Stimulated activated CD4-positive, alpha-beta T cell treated with anti-CD3 and anti-CD28 coated beads, Interleukin-15, amount 100 ng/mL, for 24 hours (primary cell): ENCODE data around the gene BMP10.
"Not testable (repeated sequence)": the region's sequence is repeated elsewhere in the genome, so short reads cannot be mapped to it uniquely, and the experiment has no call there.

Source experiments
- DNase-seq: peaks from one replicate; pipeline ENCODE4 v3.0.0-alpha.2; 2020

Gene BMP10, protein sequence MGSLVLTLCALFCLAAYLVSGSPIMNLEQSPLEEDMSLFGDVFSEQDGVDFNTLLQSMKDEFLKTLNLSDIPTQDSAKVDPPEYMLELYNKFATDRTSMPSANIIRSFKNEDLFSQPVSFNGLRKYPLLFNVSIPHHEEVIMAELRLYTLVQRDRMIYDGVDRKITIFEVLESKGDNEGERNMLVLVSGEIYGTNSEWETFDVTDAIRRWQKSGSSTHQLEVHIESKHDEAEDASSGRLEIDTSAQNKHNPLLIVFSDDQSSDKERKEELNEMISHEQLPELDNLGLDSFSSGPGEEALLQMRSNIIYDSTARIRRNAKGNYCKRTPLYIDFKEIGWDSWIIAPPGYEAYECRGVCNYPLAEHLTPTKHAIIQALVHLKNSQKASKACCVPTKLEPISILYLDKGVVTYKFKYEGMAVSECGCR

DNA sequence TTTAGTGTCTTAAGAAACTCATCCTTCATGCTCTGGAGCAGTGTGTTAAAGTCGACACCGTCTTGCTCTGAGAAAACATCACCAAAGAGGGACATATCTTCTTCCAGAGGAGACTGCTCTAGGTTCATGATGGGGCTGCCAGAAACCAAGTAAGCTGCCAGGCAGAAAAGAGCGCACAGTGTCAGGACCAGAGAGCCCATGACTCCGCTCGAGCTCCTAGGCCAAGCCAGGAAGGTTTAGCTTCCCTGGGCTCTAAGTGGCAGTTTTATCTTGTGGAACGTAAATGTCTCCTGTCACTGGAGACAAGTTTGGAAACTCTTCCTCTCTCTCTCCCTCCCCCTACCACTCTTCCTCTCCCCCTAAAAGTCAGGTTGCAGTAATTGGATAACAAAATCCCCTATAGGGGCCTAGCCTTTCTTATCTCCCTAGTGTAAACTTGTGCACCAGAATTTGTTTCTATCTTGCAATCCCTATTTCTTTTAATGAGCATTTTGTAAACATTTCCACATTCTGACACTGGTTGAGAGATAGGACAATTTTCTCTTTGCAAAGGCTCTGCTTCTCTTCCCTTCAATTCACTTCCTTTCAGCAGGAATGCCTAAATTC lies at the start of gene BMP10:
BMP10 (minus strand) TSS at position 239 of the 606 bp plus-strand sequence; CDS start at position 200, 39 bp downstream.
- DNase-seq = no peak

DNA sequence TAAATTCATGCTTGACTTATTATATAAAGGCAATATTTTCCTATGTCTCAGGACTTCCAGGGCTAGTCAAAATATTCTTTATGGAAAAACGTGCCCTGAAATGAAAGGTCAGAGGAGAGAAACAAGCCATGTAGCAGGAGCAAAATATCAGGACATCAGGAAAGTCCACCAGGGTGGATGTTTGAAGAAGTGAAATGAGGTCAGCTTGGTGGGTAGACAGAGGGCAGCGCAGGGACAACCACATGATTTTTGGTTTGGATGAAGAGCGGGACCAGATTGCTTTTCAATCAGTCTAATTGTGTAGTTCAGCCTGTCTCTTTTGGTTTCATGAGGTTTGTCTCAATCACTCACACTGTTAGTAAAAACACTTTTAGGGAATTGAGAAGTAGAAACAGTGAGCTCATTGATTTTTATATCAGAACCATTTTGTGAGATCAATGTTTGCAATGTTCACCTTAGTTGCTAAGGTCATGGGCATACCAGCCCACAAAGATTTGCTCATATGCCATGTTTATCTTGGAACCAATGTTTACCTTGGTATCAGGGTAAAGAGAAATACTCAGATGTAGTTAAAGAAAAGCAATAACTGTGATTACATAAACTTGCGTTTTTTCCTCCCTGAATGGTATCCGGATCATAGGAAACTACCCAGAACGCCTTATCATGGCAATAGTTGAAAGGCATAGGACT lies 49.4 kb upstream of the BMP10 start:
- DNase-seq = no peak

DNA sequence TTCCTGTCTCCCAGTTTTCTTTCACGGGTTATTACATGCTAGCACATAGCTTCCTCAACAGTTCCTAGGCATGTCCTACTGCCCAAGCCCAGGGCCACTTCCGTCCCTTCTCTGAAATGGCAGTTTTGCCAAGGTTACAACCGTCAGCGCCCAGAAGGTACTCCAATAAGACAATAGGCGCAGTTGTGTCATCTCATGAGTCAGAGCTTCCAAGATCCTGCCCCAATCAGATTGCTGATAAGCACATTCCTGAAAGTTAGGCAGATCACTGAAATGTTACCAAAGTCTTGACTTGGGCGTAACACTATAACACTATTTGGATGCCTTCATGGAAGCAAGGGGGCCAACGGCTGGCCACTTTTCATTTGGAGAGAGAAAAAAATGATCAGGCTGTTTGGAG lies 47.3 kb upstream of the BMP10 start:
- DNase-seq = no peak

DNA sequence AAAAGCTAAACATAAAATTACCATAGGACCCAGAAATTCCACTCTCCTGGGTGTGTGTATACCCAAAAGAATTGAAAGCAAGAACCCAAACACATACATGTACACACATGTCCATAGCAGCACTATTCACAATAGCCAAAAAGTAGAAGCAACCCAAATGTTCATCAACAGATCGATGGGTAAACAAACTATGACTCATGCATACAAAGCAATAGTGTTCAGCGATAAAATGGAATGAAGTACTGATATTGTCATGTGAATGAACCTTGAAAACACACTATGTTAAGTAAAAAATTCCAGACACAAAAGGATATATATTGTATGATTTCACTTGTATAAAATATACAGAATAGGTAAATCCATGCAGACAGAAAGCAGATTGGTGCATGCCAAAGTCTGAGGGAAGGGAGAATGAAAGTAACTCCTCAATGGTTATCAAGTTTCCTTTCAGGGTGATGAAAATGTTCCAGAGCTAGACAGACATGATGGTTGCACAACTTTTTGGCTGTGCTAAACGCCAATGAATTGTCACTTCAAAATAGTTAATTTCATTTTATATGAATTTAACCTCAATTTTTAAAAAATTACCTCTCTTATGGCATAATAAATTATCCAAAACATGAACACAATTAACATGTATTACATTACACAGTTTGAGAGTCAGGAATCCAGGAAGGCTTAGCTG lies 46.0 kb upstream of the BMP10 start:
- no peak for DNase-seq

DNA sequence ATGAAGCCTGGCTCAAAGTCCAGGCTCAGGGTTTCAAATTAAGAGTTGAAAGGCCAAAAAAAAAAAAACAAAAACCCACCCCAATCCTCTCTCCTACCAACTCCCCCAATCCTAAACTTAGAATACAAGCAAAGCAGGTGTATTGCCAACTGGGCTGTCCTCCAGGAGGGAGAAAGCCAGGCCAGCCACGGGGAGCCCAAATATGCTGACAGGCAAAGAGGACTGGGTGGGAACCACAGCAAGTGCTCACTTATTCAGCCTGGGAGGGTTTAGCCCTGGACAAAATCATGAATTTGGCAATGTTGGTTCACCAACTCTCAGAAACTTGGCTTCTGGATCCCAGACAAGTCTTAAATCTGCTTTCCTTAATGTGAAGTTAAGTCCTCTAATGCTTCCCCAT lies 45.0 kb upstream of the BMP10 start:
- no peak for DNase-seq

DNA sequence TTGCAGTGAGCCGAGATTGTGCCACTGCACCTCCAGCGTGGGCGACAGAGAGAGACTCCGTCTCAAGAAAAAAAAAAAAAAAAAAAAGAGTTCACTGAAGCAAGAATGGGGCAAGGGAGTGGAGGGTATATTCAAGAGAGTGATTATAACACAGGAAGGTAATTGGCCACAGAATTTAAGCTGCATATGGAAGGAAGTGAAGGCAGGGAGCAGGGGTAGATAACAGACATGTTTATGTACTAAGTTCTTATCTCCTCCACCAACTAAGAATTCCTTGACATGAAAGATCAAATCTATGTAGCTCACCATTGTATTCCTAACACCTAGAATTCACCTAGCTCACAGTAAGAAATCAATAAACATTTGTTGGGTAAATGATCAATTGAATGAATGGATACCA lies 44.2 kb upstream of the BMP10 start:
- no peak for DNase-seq

DNA sequence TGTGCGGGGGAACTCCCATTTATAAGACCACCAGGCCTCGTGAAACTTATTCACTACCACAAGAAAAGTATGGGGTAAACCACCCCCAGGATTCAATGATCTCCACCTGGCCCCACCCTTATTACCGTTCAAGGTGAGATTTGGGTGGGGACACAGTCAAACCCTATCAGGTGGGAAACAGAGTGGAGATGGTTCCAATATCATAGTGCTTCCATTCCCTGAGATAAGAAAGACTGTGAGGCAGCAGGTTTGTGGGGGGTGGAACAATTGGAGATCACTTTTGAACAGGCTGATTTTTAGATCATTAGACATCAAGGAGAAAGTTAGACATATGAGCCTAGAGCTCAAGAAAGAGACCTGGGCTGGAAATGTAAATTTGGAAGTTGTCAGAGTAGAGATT lies 42.2 kb upstream of the BMP10 start:
- no peak for DNase-seq

DNA sequence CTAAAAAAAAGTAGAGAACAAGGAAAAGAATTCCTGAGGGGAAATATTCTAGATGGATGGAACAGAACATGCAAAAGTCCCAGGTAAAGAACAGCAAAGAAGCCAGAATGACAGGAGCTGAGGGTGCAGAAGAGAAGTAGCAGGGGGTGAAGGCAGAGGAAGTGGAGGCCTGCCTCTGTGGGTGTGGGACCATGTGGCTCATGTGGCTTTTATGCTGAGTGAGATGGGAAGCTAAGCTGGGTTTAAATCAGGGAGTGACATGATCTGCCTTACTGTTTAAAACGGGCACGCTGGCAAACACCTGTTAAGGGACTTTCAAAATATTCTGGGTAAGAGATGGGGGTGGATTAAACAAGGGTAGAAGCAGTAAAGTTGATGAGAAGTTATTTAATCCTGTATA lies 41.5 kb upstream of the BMP10 start:
- peak; percentile 48 for DNase-seq

DNA sequence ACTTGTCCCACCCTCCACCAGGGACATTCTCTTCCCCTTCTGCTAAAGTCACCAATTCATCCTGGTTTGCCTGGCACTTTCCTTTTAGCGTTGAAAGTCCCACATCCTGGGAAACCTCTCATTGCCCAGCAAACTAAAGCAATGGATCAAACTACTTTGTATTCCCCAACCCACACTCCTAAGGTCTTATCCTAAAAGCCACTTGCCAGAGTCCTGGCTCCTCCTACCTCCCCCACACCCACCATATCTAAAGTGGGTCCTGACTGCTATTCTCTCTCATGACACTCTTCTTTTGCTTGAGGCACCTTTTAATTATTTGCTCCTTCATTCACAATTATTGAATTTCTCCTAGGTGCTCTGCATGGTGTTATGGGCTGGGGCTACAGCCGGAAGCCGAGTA lies 40.9 kb upstream of the BMP10 start:
- DNase-seq = no peak

DNA sequence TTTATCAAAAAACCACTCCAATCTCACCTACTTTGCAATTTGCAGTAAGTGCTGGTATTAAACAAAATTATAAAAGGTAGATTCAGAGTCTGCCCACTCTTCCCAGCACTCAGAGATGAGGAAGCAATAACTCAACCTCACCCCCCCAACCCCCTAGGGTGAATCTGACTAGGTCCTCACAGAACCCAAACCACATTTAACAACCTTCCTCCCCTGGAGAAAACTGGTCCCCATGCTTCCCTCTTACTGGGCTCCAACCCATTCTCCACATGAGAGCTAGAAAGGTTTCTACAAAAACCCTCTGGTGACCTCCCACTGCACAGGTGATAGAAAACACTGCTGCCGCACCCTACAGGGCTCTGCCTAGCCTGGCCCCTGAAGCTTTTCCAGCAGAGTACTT lies 40.5 kb upstream of the BMP10 start:
- peak; percentile 10 for DNase-seq

DNA sequence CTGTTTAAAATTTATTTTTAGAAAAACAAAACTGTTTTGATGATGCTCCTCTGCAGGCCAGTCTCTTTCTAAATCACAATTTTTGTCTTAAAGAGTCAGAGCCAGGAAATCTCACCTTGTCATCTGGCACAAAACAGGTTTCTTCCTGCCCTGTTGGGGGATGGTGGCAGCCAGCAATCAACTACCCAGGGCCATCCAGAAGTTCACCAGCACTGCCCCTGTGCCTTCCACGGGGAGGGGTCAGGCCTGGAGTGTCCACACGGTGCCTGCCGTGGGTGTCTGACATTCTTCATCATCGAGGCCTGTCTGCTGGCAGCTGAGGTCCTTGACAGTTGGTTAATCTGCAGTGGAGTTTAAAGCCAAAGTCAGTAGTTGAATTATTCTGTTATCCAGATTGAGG lies 40.0 kb upstream of the BMP10 start:
- DNase-seq = no peak

DNA sequence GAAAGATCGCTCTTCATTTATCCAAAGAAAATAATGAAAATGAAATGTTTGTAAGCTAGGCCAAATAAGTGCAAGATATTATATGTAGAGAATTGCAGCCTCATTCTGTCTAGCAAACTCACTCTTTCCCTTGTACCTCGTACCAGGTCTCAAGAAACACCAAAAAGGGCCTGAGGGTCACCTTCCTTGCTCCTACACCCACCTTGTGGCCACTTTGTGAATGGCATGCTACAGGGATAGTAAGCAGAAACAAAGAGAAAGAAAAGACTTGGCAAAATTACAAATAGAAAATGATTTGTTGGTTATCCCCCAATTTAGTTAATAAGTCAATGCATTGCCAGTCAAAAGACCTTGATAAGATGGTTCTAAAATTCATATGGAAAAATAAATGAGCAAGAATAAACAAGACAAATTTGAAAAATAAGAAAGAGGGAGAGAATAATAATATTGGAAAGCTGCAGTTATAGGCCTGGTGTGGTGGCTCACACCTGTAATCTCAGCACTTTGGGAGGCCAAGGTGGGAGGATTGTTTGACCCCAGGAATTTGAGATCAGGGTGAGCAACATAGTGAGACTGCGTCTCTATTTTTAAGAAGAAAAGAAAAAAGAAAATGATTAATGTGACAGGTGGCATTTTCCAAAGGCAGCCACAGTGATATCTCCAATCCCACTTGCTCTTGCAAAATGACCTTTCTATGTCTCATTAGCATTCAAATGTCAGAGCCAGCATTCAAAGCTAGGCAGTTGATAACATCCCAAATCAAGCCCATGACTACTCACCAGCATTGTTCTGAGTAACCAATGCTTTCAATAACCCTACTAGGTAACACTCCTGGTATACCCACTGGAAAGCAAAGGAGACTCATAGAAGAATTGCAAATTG lies 38.8 kb upstream of the BMP10 start:
- peak; percentile 85 for DNase-seq

DNA sequence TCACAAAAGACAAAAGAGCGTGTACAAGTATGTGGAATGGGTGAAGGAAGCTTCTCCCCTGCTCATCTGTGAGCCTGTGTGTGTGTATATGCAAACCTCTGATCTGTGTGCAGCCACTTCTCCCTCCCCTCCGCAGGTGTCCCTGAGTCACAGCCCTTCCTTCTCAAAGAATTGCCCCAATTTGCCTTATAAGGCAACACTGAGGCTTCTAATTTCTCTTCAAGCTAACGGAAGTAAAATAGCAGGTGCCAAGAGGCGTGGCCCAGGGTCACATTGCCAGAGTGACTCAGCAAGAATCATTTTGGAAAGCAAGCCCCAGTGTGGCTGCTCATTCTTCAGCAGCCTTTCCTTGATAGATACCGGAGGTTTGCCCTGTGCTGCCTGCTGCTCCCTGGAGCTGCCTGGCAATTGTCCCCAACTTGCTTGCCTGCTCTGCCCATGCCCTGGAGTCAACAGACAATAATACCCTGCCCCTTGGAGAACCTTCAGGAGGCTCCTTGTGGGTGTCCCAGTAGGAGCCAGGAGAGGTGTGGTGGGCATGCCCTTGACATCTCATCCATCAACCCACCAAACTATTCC lies 37.3 kb upstream of the BMP10 start:
- peak; percentile 89 for DNase-seq

DNA sequence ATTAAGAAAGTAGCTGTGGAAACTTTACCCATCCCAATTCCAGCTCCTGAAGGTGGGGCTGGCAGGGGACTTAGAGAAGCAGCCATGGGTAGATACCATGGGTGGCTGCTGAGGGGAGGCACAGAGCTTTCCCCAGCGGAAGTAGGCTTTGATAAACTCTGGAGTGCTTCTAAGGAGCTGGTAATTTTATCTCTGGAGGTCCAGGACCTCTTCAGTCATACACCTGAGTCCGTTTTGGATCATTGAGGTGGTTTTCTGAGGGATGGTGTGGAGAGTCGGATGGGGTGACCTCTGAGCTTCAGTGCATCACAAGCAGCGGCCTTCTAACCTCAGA lies 36.7 kb upstream of the BMP10 start:
- peak; percentile 13 for DNase-seq

DNA sequence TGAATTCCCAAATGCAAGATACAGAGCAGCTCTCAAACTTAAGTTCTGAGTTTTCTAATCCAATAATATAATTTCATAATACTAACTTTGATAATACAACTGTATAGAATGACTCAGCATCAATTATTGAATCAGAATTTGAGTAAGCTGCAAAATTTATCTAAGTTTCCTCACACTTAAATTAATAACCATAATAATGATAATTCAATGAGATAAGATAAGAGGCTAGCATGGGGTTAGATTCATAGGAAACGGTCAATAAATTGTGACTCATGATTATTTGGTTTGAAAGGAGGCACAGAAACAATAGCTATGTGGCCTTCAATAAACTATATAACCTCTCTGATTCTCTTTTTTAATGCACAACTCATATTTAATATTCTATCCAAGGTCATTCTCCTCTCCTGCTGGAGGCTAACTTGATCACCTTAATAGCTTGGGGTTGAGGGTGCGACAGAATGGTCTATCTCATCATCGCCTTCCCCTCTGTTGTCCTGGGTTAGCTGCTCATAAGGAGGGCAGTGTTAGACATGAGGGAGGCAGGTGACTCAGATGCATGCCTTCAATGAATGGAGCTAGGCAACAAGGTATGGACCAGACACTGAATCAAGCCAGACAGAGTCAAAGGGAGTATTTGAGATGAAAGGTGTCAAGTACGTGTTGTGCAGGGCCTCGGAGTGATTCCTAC lies 36.2 kb upstream of the BMP10 start:
- DNase-seq = peak; percentile 10

DNA sequence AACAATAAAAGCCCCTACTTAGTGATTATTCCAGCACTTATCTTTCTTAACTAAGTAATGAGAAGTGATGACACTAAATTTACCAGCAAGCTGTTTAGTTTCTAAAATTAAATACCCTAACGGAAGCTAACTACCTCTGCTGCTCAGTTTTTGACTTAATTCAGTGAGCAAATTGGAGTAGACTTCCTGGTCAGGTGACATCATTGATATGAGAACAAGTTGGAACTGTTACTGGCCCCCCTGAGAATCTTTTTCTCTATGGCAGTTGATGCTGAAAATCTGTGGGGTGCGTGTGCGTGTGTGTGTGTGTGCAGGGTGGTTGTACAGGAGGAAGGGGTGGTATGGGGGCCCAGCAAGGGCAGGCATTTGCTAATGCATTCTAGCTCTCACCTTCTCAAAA lies 35.5 kb upstream of the BMP10 start:
- no peak for DNase-seq

DNA sequence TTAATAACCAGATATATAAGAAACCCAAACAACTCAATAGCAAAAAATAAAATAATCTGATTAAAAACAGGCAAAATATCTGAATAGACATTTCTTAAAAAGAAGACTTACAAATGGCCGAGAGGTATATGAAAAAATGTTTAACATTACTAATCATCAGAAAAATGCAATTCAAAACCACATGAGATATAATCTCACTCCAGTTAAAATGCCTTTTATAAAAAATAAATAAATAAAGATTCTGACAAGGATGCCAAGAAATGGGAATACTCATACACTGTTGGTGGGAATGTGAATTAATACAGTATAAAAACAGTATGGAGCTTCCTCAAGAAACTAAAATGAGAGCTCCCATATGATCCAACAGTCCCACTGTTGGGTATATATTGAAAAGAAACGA lies 33.9 kb upstream of the BMP10 start:
- no peak for DNase-seq

DNA sequence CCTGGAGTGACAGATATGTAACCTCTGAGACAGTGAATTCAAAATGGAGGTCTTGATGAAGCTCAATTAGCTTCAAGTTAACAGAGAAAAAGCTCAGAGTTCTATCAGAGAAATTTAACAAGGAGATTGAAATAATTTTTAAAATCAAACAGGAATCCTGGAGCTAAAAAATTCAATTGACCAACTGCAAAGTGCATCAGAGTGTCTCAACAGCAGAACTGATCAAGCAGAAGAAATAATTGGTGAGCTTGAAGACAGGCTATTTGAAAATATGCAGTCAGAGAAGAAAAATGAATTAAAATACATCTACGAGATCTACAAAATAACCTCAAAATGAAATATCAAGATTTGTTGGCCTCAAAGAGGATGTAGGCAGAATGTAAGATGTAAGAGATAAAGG lies 30.4 kb upstream of the BMP10 start:
- DNase-seq = no peak

DNA sequence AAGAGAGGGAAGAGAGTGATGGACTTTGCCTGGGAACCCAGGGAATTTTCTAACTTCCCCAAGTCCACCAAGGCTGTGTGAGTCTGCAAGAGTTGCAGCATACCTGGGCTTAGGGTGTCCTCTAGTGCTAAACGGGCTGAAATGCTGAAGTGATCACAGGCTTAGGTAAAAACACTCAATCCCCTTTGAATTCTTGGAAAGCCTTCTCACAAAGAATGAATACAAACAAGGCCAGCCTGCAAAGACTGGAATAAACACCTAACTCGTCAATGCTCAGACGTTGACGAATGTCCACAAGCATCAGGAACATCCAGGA lies 30.0 kb upstream of the BMP10 start:
- DNase-seq = no peak

DNA sequence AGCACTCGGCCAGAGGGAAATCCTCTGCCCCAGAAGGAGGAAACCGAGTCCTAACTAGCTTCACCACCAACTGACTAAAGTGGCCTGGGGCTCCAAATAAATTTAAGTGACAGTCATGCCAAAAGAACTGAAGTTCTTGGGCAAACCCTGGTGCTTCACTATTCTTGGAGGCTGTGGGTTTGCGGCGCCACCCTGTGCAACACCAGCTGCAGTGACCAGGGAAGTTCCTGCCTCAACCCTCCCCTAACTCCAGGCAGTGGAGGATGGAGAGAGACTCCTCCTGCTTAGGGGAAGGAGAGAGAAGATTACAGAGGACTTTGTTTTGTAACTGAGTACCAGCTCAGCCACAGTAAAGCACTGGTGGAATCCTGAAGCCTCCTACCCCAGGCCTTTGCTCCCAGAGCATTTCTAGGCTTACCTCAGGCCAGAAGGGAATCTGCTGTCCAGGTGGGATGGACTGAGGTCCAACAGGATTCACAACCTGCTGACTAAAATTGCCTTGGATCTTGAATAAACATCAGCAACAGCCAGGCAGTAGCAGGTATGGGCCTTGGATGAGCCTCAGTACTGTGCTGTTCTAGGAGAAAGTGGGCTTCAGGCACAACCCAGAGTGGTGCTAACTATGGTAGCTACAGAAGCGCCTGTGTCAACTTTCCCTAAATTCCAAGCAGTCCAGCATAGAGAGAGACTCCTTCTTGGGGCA lies 29.4 kb upstream of the BMP10 start:
- no peak for DNase-seq

DNA sequence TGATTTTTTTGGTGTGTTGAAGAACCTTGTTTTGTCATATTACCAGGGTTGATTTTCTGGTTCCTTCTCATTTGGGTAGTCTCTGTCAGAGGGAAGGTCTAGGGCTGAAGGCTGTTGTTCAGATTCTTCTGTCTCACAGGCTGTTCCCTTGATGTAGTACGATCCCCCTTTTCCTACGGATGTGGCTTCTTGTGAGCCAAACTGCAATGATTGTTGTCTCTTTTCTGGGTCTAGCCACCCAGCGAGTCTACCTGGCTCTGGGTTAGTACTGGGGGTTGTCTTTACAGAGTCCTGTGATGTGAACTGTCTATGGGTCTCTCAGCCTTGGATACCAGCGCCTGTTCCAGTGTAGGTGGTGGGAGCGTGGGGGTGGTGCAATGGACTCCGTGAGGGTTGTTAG lies 24.8 kb upstream of the BMP10 start:
- not testable (repeated sequence) for DNase-seq
